GM06990 (cell line): ENCODE results near the gene TEX10.

Experiments used
- DNase-seq: peaks from one replicate; pipeline ENCODE4 v3.0.0-alpha.2; 2011; ENCODE audit not compliant: insufficient read length; ENCODE audit errors: extremely low read depth
- H3K27me3 ChIP-seq: replicated peaks from 2 replicates; pipeline ENCODE4 v1.6.0; 2011; ENCODE audit warnings: low read length; ENCODE audit not compliant: control insufficient read depth, insufficient read depth
- H3K36me3 ChIP-seq: 2 replicates; pipeline ENCODE4 v1.5.1; 2011; ENCODE audit warnings: low read length; ENCODE audit not compliant: control insufficient read depth, insufficient read depth
- H3K4me3 ChIP-seq: replicated peaks from 2 replicates; pipeline ENCODE4 v1.5.1; 2011; ENCODE audit warnings: low read depth, mild to moderate bottlenecking, control low read depth, low read length
- CTCF ChIP-seq: IDR thresholded peaks from 2 replicates; pipeline ENCODE4 v1.5.1; 2011; ENCODE audit warnings: low read length, control low read depth, mild to moderate bottlenecking, inconsistent platforms; ENCODE audit not compliant: insufficient read depth, poor library complexity, severe bottlenecking

The TEX10 gene

GRCh38 chr9:100352727-100353505 is at the start of gene TEX10:
Gene TEX10, minus strand, starts transcription at chr9:100352942. Its CDS starts 3,579 bp downstream, at chr9:100349363.
- TF ChIP-seq CTCF, result no peak
- Histone ChIP-seq H3K4me3 (peak within 1 kb of the TSS; percentile 94), H3K36me3 (no peaks in the 10 kb centered on the region), H3K27me3 (no peaks in the 10 kb centered on the region)
- peak; percentile 92 for DNase-seq

GRCh38 chr9:100401042-100401441 is 48.3 kb upstream of the TEX10 start:
- no peak for DNase-seq
- Histone ChIP-seq H3K27me3 (no peaks in the 10 kb centered on the region), H3K36me3 (no peaks in the 10 kb centered on the region), H3K4me3 (no peak overlapping the region)
- no peak for TF ChIP-seq CTCF

GRCh38 chr9:100397529-100398266 is 45.0 kb upstream of the TEX10 start:
- DNase-seq, result no peak
- TF ChIP-seq CTCF, result no peak
- Histone ChIP-seq H3K4me3 (no peak overlapping the region), H3K36me3 (no peaks in the 10 kb centered on the region), H3K27me3 (no peaks in the 10 kb centered on the region)

- no peak for DNase-seq
- Histone ChIP-seq H3K4me3 (no peak overlapping the region), H3K27me3 (no peaks in the 10 kb centered on the region), H3K36me3 (no peaks in the 10 kb centered on the region)
- TF ChIP-seq CTCF, result no peak
Observed at GRCh38 chr9:100396769-100397168, 44.0 kb upstream of the TEX10 start.

GRCh38 chr9:100394816-100395215 is 42.1 kb upstream of the TEX10 start:
- Histone ChIP-seq H3K4me3 (no peak overlapping the region), H3K27me3 (no peaks in the 10 kb centered on the region), H3K36me3 (no peaks in the 10 kb centered on the region)
- no peak for DNase-seq
- no peak for TF ChIP-seq CTCF
